ENCODE measurements around the gene SH2D6.

DNA sequence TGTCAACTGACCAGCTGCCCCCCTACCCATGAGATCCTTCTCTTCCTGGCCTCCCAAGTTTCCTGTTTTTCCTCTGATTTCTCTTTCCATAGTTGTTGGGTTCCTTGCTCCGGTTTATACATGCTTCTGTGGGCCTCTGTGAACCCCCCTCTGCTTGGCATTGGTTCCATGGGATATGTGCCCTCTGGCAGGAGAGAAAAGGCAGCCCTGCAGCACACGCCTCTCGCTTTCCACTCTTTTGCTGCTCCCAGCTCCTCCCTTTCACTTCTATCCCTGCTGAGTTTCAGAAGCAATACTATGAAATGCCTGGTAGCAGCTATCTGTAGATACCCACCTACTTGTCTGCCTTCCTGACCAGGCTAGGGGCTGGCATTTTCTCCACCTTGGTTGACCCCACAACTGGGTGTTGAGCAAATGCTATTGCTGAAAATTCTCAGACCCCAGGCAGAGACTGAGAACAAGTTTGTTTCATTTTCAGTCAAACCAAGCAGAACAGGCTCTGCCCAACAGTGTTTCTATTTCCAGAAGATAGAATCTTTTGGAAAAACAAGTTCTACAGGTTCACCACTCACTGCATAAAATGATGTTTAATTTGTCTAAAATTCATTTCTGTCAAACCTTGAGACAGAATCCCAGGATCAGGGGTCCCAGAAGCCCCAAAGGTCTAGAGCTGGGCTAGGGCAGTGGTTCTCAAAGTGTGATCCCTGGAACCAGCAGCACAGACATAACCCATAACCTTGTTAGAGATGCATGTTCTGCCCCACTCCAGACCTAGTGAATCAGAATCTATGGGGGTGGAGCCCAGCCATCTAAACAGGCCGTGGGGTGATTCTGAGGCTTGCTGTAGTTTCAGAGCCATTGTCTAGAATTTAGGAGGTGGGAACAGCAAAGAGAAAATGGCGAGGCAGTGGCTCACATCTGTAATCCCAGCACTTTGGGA is 21.7 kb upstream of the SH2D6 start:
- TF ChIP-seq, protein P1, sequence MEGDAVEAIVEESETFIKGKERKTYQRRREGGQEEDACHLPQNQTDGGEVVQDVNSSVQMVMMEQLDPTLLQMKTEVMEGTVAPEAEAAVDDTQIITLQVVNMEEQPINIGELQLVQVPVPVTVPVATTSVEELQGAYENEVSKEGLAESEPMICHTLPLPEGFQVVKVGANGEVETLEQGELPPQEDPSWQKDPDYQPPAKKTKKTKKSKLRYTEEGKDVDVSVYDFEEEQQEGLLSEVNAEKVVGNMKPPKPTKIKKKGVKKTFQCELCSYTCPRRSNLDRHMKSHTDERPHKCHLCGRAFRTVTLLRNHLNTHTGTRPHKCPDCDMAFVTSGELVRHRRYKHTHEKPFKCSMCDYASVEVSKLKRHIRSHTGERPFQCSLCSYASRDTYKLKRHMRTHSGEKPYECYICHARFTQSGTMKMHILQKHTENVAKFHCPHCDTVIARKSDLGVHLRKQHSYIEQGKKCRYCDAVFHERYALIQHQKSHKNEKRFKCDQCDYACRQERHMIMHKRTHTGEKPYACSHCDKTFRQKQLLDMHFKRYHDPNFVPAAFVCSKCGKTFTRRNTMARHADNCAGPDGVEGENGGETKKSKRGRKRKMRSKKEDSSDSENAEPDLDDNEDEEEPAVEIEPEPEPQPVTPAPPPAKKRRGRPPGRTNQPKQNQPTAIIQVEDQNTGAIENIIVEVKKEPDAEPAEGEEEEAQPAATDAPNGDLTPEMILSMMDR (IDR thresholded peaks at IDR 0.05) = no peak
- no peak for TF ChIP-seq POLR2A (IDR thresholded peaks at IDR 0.05)
- no peak for TF ChIP-seq POLR2AphosphoS5 (IDR thresholded peaks at IDR 0.05)
- no peak for TF ChIP-seq EP300 (IDR thresholded peaks at IDR 0.05)
